GM10266 (cell line): ENCODE measurements around the gene NANOS3.

Source experiments
- DNase-seq: peaks from one replicate; pipeline ENCODE4 v3.0.0; 2012; ENCODE audit errors: extremely low spot score
- TF ChIP-seq, protein P1 (sequence below): IDR thresholded peaks from 2 replicates; pipeline ENCODE4 v1.5.1; 2012; ENCODE audit warnings: mild to moderate bottlenecking, low read depth; ENCODE audit not compliant: control insufficient read depth, insufficient read depth; ENCODE audit errors: missing control alignments

Gene NANOS3

DNA sequence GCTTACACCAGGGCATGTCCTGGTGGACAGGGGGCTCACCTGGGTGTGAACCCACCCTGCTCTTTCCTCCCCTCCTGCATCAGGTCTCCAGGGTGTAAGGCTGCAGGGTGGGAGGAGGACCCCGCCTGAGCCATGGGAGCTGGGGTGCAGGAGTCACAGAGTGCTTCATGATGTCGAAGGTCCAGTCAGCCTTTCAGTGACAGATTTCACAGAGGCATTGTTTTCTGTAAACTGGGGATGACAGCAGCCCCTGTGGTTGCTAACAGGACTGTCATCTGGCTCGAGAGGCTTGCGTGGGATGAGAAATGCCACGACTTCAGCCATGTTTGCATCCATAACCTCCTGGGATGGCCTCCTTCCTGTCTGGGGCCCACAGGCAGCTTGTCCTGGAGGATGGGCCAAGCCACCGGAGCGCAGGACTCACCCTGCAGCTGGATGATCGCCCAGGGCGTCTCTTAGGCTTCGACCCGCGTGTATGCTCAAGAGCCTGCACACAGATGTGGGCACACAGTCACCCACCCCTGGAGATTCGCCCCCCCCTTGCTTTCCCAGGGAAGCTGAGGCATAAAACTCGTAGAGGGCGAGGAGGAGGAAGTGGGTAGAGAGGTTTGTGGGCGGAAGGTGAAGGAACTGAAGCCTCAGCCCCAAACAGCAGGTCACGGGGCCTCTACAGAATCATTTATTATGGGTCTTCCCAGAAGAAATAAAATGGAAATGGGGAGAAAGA, 4.9 kb downstream of the NANOS3 start:
- DNase-seq: peak; percentile 56
- TF ChIP-seq, protein P1, sequence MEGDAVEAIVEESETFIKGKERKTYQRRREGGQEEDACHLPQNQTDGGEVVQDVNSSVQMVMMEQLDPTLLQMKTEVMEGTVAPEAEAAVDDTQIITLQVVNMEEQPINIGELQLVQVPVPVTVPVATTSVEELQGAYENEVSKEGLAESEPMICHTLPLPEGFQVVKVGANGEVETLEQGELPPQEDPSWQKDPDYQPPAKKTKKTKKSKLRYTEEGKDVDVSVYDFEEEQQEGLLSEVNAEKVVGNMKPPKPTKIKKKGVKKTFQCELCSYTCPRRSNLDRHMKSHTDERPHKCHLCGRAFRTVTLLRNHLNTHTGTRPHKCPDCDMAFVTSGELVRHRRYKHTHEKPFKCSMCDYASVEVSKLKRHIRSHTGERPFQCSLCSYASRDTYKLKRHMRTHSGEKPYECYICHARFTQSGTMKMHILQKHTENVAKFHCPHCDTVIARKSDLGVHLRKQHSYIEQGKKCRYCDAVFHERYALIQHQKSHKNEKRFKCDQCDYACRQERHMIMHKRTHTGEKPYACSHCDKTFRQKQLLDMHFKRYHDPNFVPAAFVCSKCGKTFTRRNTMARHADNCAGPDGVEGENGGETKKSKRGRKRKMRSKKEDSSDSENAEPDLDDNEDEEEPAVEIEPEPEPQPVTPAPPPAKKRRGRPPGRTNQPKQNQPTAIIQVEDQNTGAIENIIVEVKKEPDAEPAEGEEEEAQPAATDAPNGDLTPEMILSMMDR: no peak

DNA sequence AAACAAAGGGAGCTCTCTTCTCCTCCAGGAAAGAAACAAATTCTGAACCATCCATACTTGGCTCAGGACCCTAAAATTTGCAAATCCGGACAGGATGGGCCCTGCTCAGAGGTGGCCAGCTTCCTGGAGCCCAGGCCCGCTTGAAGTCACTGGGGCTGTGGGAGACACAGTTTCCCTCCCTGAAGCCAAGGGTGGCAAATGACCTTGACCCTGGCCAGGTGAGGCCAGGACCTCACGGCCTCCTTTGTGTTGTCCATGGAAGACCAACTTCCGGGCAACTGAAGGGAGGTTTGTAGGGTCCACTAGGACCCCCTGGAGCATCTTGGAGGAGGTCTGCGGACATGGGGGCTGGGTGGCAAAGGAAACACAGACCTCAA, 5.5 kb downstream of the NANOS3 start:
- no peak for DNase-seq
- TF ChIP-seq, protein P1: no peak

DNA sequence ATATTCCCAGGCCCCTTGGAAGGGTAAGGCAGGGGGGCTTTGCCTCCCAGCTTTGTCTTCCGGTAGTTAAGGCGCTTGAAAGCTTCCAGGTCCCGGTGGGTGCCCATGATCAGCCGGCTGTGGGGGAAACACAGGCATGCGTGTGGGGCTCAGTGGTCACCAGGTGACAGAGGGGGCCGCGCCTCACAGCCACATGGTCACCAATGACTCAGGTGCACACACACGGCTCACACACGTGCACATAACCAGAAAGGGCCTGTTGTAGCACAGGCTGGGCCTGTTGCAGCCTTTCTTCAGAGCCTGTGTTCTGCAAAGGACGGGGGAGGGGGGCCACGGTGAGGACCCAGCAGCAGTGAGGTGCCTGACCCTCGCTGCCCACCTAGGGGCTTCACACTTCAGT, 5.9 kb downstream of the NANOS3 start:
- no peak for DNase-seq
- TF ChIP-seq, protein P1: no peak

GRCh38 chr19:13883516-13884064, 6.7 kb downstream of the NANOS3 start:
- DNase-seq: no peak
- TF ChIP-seq, protein P1: no peak

GRCh38 chr19:13884726-13885591, 8.0 kb downstream of the NANOS3 start:
- TF ChIP-seq, protein P1: no peak
- DNase-seq: no peak

DNA sequence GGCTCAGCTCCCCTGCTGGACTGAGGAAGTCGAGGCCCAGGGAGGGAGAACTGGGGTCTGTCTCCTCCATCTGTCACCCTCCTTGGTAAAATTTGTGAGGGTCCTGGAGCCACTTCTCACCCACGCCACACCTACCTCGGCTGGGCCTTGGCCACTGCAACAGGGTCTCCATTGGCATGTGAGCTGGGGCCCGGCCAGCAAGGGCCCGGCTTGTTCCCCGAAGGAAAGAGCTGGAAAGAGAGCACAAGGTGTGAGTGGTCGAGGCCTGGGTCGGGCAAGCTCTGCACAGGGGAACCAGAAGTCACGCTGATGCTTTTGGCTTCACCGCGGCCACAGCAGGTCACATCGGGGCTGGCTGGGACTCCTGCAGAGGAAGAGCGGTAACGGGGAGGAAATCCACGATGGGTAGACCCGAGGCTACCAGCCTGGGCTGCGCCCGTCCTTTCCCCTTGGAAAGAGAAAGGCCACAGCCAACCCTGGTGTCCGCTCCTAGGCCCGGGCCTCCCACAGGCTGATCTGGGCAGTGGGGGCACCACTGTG, 9.0 kb downstream of the NANOS3 start:
- TF ChIP-seq, protein P1: no peak
- no peak for DNase-seq
